ENCODE results near the gene CHST12. TPM values are rescaled to one million over a fixed set of nuclear protein-coding genes. Genes with fewer than 3 reads are reported as not detected.
"Not testable (repeated sequence)": the region's sequence is repeated elsewhere in the genome, so short reads cannot be mapped to it uniquely, and the experiment has no call there.

CHST12 gene
- total and polyA plus RNA-seq, 5 donors from 2014 or later: 14.1 to 27.8 (median 20.2) TPM

GRCh38 chr7:2373124-2373556 is 30.3 kb upstream of the CHST12 start:
- H3K36me3 ChIP-seq (ENCODE audit: control insufficient read depth, insufficient read depth, low read length): peaks cover 89% of the 10 kb centered on the region
- Mint-ChIP-seq H3K27me3 (no peaks in the 10 kb centered on the region), H3K4me3 (peak overlapping the region in 1 of 4 donors; percentile 21), H3K4me1 (peaks cover 0 to 4% (median 1%) of the 10 kb centered on the region in 4 donors), H3K27ac (peak overlapping the region in 1 of 3 donors; percentile 38), H3K36me3 (peaks cover 45% of the 10 kb centered on the region), H3K9me3 (no peaks in the 10 kb centered on the region)
- H3K4me3 ChIP-seq (ENCODE audit: low read depth, low read length): no peak overlapping the region
- no peak overlapping the region for H3K27ac ChIP-seq (ENCODE audit: insufficient read depth, low read length, poor library complexity, severe bottlenecking)
- no peak for DNase-seq
- H3K27me3 ChIP-seq (ENCODE audit: control insufficient read depth, insufficient read depth, low read length): no peaks in the 10 kb centered on the region
- no peaks in the 10 kb centered on the region for H3K9me3 ChIP-seq (ENCODE audit: control insufficient read depth in 2 of 2, low read length in 2 of 2)
- no peak for ATAC-seq (ENCODE audit: low read depth in 2 of 2)
- H3K4me1 ChIP-seq (ENCODE audit: control insufficient read depth, insufficient read depth, low read length, poor library complexity, severe bottlenecking): no peaks in the 10 kb centered on the region

- Histone ChIP-seq H3K9me3 (ENCODE audit: control insufficient read depth in 2 of 2, low read length in 2 of 2) (no peaks in the 10 kb centered on the region), H3K27me3 (ENCODE audit: control insufficient read depth, insufficient read depth, low read length) (no peaks in the 10 kb centered on the region), H3K4me3 (ENCODE audit: low read depth, low read length) (no peak overlapping the region), H3K27ac (ENCODE audit: insufficient read depth, low read length, poor library complexity, severe bottlenecking) (no peak overlapping the region), H3K36me3 (ENCODE audit: control insufficient read depth, insufficient read depth, low read length) (peaks cover 89% of the 10 kb centered on the region), H3K4me1 (ENCODE audit: control insufficient read depth, insufficient read depth, low read length, poor library complexity, severe bottlenecking) (no peaks in the 10 kb centered on the region)
- H3K27ac Mint-ChIP-seq: no peak overlapping the region
- peaks cover 0 to 6% (median 1%) of the 10 kb centered on the region in 4 donors for H3K4me1 Mint-ChIP-seq
- H3K36me3 Mint-ChIP-seq: peaks cover 50% of the 10 kb centered on the region
- DNase-seq: no peak
- no peaks in the 10 kb centered on the region for H3K27me3 Mint-ChIP-seq
- no peaks in the 10 kb centered on the region for H3K9me3 Mint-ChIP-seq
- ATAC-seq (ENCODE audit: low read depth in 2 of 2): no peak
- H3K4me3 Mint-ChIP-seq: no peak overlapping the region
Measured at GRCh38 chr7:2373646-2374045, 29.8 kb upstream of the CHST12 start.

GRCh38 chr7:2374401-2374800 is 29.0 kb upstream of the CHST12 start:
- peaks cover 0 to 7% (median 1%) of the 10 kb centered on the region in 4 donors for H3K4me1 Mint-ChIP-seq
- ATAC-seq (ENCODE audit: low read depth in 2 of 2) (no peak), DNase-seq (no peak)
- Histone ChIP-seq H3K36me3 (ENCODE audit: control insufficient read depth, insufficient read depth, low read length) (peaks cover 89% of the 10 kb centered on the region), H3K27me3 (ENCODE audit: control insufficient read depth, insufficient read depth, low read length) (no peaks in the 10 kb centered on the region), H3K4me3 (ENCODE audit: low read depth, low read length) (no peak overlapping the region), H3K9me3 (ENCODE audit: control insufficient read depth in 2 of 2, low read length in 2 of 2) (no peaks in the 10 kb centered on the region), H3K27ac (ENCODE audit: insufficient read depth, low read length, poor library complexity, severe bottlenecking) (no peak overlapping the region), H3K4me1 (ENCODE audit: control insufficient read depth, insufficient read depth, low read length, poor library complexity, severe bottlenecking) (no peaks in the 10 kb centered on the region)
- peaks cover 51% of the 10 kb centered on the region for H3K36me3 Mint-ChIP-seq
- H3K27me3 Mint-ChIP-seq: no peaks in the 10 kb centered on the region
- H3K4me3 Mint-ChIP-seq: no peak overlapping the region
- H3K27ac Mint-ChIP-seq: no peak overlapping the region
- no peaks in the 10 kb centered on the region for H3K9me3 Mint-ChIP-seq

- no peak overlapping the region for H3K4me3 Mint-ChIP-seq
- H3K27me3 ChIP-seq (ENCODE audit: control insufficient read depth, insufficient read depth, low read length): no peaks in the 10 kb centered on the region
- H3K36me3 Mint-ChIP-seq: peaks cover 53% of the 10 kb centered on the region
- ATAC-seq (ENCODE audit: low read depth in 2 of 2) (no peak), DNase-seq (no peak)
- peaks cover 0 to 7% (median 1%) of the 10 kb centered on the region in 4 donors for H3K4me1 Mint-ChIP-seq
- H3K27ac Mint-ChIP-seq: no peak overlapping the region
- no peak overlapping the region for H3K4me3 ChIP-seq (ENCODE audit: low read depth, low read length)
- peaks cover 89% of the 10 kb centered on the region for H3K36me3 ChIP-seq (ENCODE audit: control insufficient read depth, insufficient read depth, low read length)
- H3K9me3 Mint-ChIP-seq: no peaks in the 10 kb centered on the region
- no peaks in the 10 kb centered on the region for H3K9me3 ChIP-seq (ENCODE audit: control insufficient read depth in 2 of 2, low read length in 2 of 2)
- H3K27ac ChIP-seq (ENCODE audit: insufficient read depth, low read length, poor library complexity, severe bottlenecking): no peak overlapping the region
- H3K27me3 Mint-ChIP-seq: no peaks in the 10 kb centered on the region
- no peaks in the 10 kb centered on the region for H3K4me1 ChIP-seq (ENCODE audit: control insufficient read depth, insufficient read depth, low read length, poor library complexity, severe bottlenecking)
Measured at GRCh38 chr7:2374830-2375728, 28.3 kb upstream of the CHST12 start.

GRCh38 chr7:2376351-2377154 is 26.9 kb upstream of the CHST12 start:
- Histone ChIP-seq H3K9me3 (ENCODE audit: control insufficient read depth in 2 of 2, low read length in 2 of 2) (no peaks in the 10 kb centered on the region), H3K4me1 (ENCODE audit: control insufficient read depth, insufficient read depth, low read length, poor library complexity, severe bottlenecking) (no peaks in the 10 kb centered on the region), H3K27me3 (ENCODE audit: control insufficient read depth, insufficient read depth, low read length) (no peaks in the 10 kb centered on the region), H3K36me3 (ENCODE audit: control insufficient read depth, insufficient read depth, low read length) (peaks cover 92% of the 10 kb centered on the region), H3K27ac (ENCODE audit: insufficient read depth, low read length, poor library complexity, severe bottlenecking) (no peak overlapping the region), H3K4me3 (ENCODE audit: low read depth, low read length) (no peak overlapping the region)
- peak in 1 of 2 donors; percentile 16 for ATAC-seq (ENCODE audit: low read depth in 2 of 2)
- peaks cover 0 to 7% (median 3%) of the 10 kb centered on the region in 4 donors for H3K4me1 Mint-ChIP-seq
- no peaks in the 10 kb centered on the region for H3K27me3 Mint-ChIP-seq
- H3K36me3 Mint-ChIP-seq: peaks cover 64% of the 10 kb centered on the region
- DNase-seq: no peak
- peak overlapping the region in 1 of 4 donors; percentile 8 for H3K4me3 Mint-ChIP-seq
- H3K9me3 Mint-ChIP-seq: no peaks in the 10 kb centered on the region
- no peak overlapping the region for H3K27ac Mint-ChIP-seq

- not testable (repeated sequence) for H3K4me3 Mint-ChIP-seq; H3K27ac ChIP-seq (ENCODE audit: insufficient read depth, low read length, poor library complexity, severe bottlenecking); H3K27me3 Mint-ChIP-seq; H3K4me1 ChIP-seq (ENCODE audit: control insufficient read depth, insufficient read depth, low read length, poor library complexity, severe bottlenecking); ATAC-seq (ENCODE audit: low read depth in 2 of 2); H3K9me3 ChIP-seq (ENCODE audit: control insufficient read depth in 2 of 2, low read length in 2 of 2); DNase-seq; H3K27me3 ChIP-seq (ENCODE audit: control insufficient read depth, insufficient read depth, low read length); H3K9me3 Mint-ChIP-seq; H3K4me1 Mint-ChIP-seq; H3K4me3 ChIP-seq (ENCODE audit: low read depth, low read length)
- Mint-ChIP-seq H3K27ac (peak overlapping the region in 1 of 3 donors; percentile 64), H3K36me3 (peaks cover 58% of the 10 kb centered on the region)
- H3K36me3 ChIP-seq (ENCODE audit: control insufficient read depth, insufficient read depth, low read length): peaks cover 88% of the 10 kb centered on the region
Measured at GRCh38 chr7:2377492-2377891, 25.9 kb upstream of the CHST12 start.

GRCh38 chr7:2378125-2378524 is 25.3 kb upstream of the CHST12 start:
- not testable (repeated sequence) for H3K27ac ChIP-seq (ENCODE audit: insufficient read depth, low read length, poor library complexity, severe bottlenecking); DNase-seq; H3K4me1 ChIP-seq (ENCODE audit: control insufficient read depth, insufficient read depth, low read length, poor library complexity, severe bottlenecking); H3K4me1 Mint-ChIP-seq; H3K4me3 Mint-ChIP-seq; ATAC-seq (ENCODE audit: low read depth in 2 of 2); H3K27ac Mint-ChIP-seq; H3K9me3 Mint-ChIP-seq; H3K27me3 Mint-ChIP-seq; H3K9me3 ChIP-seq (ENCODE audit: control insufficient read depth in 2 of 2, low read length in 2 of 2); H3K4me3 ChIP-seq (ENCODE audit: low read depth, low read length); H3K27me3 ChIP-seq (ENCODE audit: control insufficient read depth, insufficient read depth, low read length)
- H3K36me3 Mint-ChIP-seq: peaks cover 56% of the 10 kb centered on the region
- H3K36me3 ChIP-seq (ENCODE audit: control insufficient read depth, insufficient read depth, low read length): peaks cover 82% of the 10 kb centered on the region

All from CD4-positive, CD25-positive, alpha-beta regulatory T cell (primary cell).